Hypothalamus (tissue), 51 donors: ENCODE measurements around the gene HAAO.

Source experiments
- DNase-seq, 51 donors: peaks; one replicate each; lab custom pipeline; 2025; lab: John Stamatoyannopoulos, UW

Gene HAAO

DNA sequence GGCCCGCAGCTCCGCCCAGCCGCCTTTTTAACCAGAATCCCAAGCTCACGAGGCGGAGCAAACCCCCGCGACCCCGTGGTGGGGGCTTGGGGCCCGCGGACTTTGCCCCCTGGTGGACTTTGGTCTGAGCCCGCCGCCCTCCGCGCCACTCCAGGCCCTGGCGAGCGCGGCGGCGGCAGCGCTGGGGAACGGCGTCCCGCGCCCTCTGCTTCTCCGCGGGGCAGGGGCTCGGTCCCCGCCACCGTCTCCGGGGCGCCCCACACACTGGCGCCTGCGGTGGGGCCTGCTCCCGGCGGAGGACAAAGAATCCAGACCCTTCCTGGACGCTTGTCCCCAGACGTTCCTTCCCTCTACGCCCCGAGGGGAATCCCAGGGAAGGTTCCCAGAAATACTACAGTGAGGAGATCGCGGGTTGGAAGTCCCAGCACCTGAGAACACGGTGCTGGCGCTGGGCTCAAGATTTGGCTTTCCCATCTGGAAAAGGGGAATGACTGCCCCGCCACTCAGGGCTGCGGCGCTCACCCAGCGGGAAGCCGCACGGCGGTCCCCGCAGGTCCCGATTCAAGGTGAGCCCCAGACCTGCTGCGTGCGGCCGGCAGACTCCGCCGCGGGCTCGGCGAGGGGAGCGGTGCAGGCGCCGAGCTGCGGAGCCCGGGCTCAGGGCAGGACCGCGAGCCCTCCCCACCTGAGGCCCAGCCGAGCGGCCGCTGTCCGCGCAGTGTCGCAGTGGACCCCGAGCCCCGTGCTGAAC is at the start of gene HAAO:
Gene HAAO (minus strand): TSS at position 1 of the 751 bp plus-strand sequence. CDS start 47 bp downstream, outside the sequence.
- DNase-seq: peak in 3 of 51 donors; percentile 13 to 34 (median 31)

GRCh38 chr2:42841344-42841743 is 49.0 kb upstream of the HAAO start:
- DNase-seq: no peak

- no peak for DNase-seq
These were observed 48.4 kb upstream of the HAAO start for GRCh38 chr2:42840760-42841159.

GRCh38 chr2:42839809-42840501 is 47.6 kb upstream of the HAAO start:
- no peak for DNase-seq

GRCh38 chr2:42838133-42838532 is 45.8 kb upstream of the HAAO start:
- DNase-seq: no peak

DNA sequence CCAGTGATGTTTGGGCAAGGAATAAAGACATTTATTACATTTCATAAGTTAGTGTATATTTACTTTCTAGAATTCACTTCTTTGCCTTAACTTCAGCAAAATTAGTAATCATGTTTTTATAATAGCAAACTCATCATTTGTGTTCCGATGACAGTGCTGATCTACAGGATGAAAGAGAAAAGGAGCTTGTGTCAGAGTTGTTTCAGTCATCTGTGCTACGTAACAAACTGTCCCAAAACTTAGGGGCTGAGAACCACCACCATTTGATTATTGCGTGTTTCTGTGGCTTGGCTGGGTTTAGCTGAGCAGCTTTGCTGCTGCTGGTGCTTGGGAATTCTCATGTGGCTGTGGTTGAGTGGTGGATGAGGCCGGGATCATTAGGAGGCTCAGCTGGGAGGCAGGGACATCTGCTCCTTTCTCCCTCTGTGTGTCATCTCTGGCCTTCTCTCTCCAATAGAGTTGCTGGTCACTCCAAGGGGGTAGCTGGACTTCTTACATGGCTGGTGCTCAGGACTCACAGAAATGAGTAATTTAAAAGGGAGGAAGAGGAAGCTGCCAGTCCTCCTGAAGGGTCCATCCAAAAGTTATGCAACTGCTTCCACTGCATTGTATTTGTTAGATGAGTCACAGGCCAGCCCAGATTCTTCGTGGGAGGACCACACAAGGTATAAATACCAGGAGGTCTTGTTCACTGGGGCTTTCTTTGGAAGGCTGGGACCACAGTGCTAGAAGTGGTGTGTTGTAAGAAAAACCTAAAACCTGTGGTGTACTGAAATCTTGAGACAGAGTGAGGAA is 43.4 kb upstream of the HAAO start:
- DNase-seq: no peak

GRCh38 chr2:42834161-42834560 is 41.8 kb upstream of the HAAO start:
- no peak for DNase-seq

- DNase-seq: no peak
These were observed 39.9 kb upstream of the HAAO start for GRCh38 chr2:42832289-42832634.

GRCh38 chr2:42831575-42832288 is 39.3 kb upstream of the HAAO start:
- DNase-seq: peak in 1 of 51 donors; percentile 6

- no peak for DNase-seq
These were observed 38.7 kb upstream of the HAAO start for GRCh38 chr2:42830922-42831574.

GRCh38 chr2:42829671-42830440 is 37.5 kb upstream of the HAAO start:
- DNase-seq: no peak

DNA sequence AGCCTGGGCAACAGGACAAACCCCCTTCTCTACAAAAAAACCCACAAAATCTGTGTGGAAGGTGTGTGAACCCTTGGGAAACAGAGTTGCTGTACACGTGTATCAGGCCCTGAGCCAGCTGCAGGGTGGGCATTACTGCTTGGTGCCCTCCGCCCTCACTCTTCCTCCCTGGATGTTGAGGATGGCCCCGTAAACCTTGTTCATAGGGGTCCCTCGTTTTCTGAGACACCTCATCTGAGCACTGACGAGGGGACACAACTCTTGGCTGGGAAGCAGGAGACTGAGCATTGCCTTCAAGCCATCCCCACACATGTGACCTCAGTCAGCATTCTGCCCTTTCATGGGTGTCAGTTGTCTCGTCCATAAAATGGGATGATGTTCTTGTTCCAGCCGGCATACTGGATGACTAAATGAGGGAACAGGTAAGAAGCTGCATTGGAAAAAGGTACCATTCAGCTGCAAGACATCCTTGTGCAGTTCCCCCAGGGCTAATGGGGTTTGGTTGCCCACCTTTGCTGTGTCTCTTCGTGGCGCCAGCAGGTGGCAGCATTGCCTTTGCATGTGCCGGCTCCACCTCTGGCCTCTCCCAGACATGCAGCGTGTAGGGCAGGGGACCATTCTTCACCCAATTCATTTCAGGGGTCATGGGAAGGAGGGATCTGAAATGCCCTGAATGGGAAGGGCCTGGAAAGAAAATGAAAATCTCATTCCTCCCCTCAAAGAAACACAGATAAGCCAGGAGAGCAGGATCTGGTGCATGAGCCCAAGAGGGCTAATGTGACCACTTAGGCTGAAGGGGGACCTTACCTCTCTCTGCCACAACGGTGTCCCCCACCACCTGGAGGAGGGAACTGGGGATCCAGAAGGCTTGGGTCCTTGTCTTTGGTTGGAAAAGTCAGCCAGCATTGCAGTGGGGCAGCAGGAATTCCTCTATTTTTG is 36.4 kb upstream of the HAAO start:
- DNase-seq: peak in 42 of 51 donors; percentile 6 to 76 (median 44)

DNA sequence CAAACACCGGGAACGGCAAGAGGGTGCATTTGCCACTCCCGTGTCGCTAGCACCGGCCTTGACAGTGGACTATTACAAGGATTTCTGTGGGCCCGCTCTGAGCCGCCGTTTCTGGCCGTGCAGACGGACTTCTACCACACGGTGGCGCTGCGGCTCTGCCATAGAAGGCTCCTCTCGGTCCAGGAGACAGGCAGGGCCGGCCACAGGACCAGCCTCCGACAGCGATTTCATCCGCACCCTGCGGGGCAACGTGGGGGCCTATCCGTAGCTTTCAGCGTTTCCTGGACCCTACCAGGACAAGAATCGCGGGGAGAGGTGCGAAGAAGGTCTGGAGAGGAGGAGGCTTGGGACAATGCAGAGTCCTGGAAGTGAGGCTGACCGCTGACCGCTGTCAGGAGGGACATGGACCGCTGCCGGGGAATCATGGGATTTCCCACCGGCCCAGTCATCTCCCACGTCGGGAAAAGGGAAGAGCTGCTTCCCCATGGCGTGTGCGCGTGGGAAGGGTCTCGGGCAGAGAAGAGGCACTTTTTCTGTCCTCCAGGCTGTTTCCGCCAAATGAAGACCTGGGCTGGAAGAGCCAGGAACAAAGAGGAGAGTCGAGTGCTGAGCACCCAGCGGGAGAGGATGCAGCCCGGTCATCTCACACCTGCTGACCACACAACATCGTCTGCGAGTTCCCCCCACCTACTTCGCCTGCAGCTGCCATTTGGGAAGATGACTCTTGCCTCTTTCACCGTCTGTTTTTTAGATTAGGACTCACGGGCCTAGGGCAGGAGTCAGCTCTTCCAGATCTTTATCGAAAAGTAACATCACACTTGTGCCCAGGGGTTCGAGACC is 35.5 kb upstream of the HAAO start:
- DNase-seq: peak; percentile 25 to 95 (median 78)

- DNase-seq: no peak
These were observed 33.8 kb upstream of the HAAO start for GRCh38 chr2:42826231-42826630.

- no peak for DNase-seq
These were observed 32.0 kb upstream of the HAAO start for GRCh38 chr2:42824454-42824807.

- DNase-seq: no peak
These were observed 31.5 kb upstream of the HAAO start for GRCh38 chr2:42823744-42824453.

DNA sequence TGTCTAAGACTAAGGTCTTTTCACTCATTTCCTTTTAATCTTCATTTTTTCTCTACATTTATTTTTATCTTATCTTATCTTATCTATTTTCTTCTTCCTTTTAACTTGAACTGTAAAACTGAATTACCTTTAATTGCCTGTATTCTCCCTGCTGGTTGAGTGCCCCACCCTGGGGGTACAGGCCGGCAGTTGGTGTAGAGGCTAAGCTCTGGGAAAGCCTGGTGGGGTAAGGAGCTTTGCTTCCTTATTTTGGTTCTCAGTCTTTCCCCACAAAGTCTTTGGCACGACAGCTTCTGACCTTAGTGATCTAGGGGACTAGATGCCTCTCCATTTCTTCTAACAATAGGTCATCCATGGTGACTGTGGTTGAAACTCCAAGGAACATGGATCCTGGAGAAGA is 26.8 kb upstream of the HAAO start:
- no peak for DNase-seq
